ENCODE results near the gene R3HDM2.

R3HDM2 gene

GRCh38 chr12:57220770-57221168, 210.1 kb downstream of the R3HDM2 start:
- no peak for TF ChIP-seq TAF1 (IDR thresholded peaks at IDR 0.05; ENCODE audit: borderline replicate concordance, insufficient read depth, low read length)
- TF ChIP-seq POLR2AphosphoS5 (IDR thresholded peaks at IDR 0.05; ENCODE audit: low read depth, low read length), result no peak
- no peak for TF ChIP-seq FOXP2 (optimal IDR thresholded peaks at IDR 0.05; ENCODE audit: borderline replicate concordance, extremely low read depth, extremely low read length, insufficient read depth)
- no peak for TF ChIP-seq SIN3A (IDR thresholded peaks at IDR 0.05; ENCODE audit: borderline replicate concordance, insufficient read depth, low read length)
- TF ChIP-seq REST (IDR thresholded peaks at IDR 0.05; ENCODE audit: insufficient read depth in 1 of 2, low read depth in 2 of 2, low read length in 2 of 2), result no peak

- no peak for TF ChIP-seq FOXP2 (optimal IDR thresholded peaks at IDR 0.05; ENCODE audit: borderline replicate concordance, extremely low read depth, extremely low read length, insufficient read depth)
- TF ChIP-seq SIN3A (IDR thresholded peaks at IDR 0.05; ENCODE audit: borderline replicate concordance, insufficient read depth, low read length), result no peak
- no peak for TF ChIP-seq POLR2AphosphoS5 (IDR thresholded peaks at IDR 0.05; ENCODE audit: low read depth, low read length)
- TF ChIP-seq REST (IDR thresholded peaks at IDR 0.05; ENCODE audit: insufficient read depth in 1 of 2, low read depth in 2 of 2, low read length in 2 of 2), result no peak
- TF ChIP-seq TAF1 (IDR thresholded peaks at IDR 0.05; ENCODE audit: borderline replicate concordance, insufficient read depth, low read length), result no peak
Measured at GRCh38 chr12:57219993-57220754, 210.7 kb downstream of the R3HDM2 start.

GRCh38 chr12:57219205-57219992, 211.4 kb downstream of the R3HDM2 start:
- TF ChIP-seq FOXP2 (optimal IDR thresholded peaks at IDR 0.05; ENCODE audit: borderline replicate concordance, extremely low read depth, extremely low read length, insufficient read depth), result no peak
- TF ChIP-seq REST (IDR thresholded peaks at IDR 0.05; ENCODE audit: insufficient read depth in 1 of 2, low read depth in 2 of 2, low read length in 2 of 2), result no peak
- no peak for TF ChIP-seq SIN3A (IDR thresholded peaks at IDR 0.05; ENCODE audit: borderline replicate concordance, insufficient read depth, low read length)
- no peak for TF ChIP-seq POLR2AphosphoS5 (IDR thresholded peaks at IDR 0.05; ENCODE audit: low read depth, low read length)
- no peak for TF ChIP-seq TAF1 (IDR thresholded peaks at IDR 0.05; ENCODE audit: borderline replicate concordance, insufficient read depth, low read length)

GRCh38 chr12:57218030-57218853, 212.6 kb downstream of the R3HDM2 start:
- TF ChIP-seq SIN3A (IDR thresholded peaks at IDR 0.05; ENCODE audit: borderline replicate concordance, insufficient read depth, low read length) (no peak), TAF1 (IDR thresholded peaks at IDR 0.05; ENCODE audit: borderline replicate concordance, insufficient read depth, low read length) (no peak), POLR2AphosphoS5 (IDR thresholded peaks at IDR 0.05; ENCODE audit: low read depth, low read length) (no peak), FOXP2 (optimal IDR thresholded peaks at IDR 0.05; ENCODE audit: borderline replicate concordance, extremely low read depth, extremely low read length, insufficient read depth) (no peak), REST (IDR thresholded peaks at IDR 0.05; ENCODE audit: insufficient read depth in 1 of 2, low read depth in 2 of 2, low read length in 2 of 2) (no peak)

Data from PFSK-1 (cell line).